HCT116 (cell line): Measurements from ENCODE around the gene MRTFB. TPM values are rescaled to one million over a fixed set of nuclear protein-coding genes. Genes with fewer than 3 reads are reported as not detected.
A peak's percentile ranks its signal among the peaks of the same experiment; 100 is the strongest.

Experiments used
- ATAC-seq: fragments of 200-7000 bp; cut with Tn5 transposase; 2 replicates; pipeline ENCODE4 v1.9.1; 2020; ENCODE audit warnings: mild to moderate bottlenecking, moderate library complexity
- BruUV-seq: library from RNA; stranded (reverse); fragments of 400-500 nt; replicated peaks from 2 replicates; lab custom pipeline; 2021; lab: Mats Ljungman, UMichigan
- CTCF ChIA-PET: fragments of 300-600 bp; sonication (Branson Sonifier 250); formaldehyde crosslinking; loops from one replicate; lab custom pipeline; 2021; ENCODE audit warnings: antibody characterized with exemption; lab: Charles Lee
- POLR2A ChIA-PET: fragments of 300-600, 350-600 bp; sonication (Branson Sonifier 250); formaldehyde crosslinking; loops from one replicate; lab custom pipeline; 2021; ENCODE audit warnings: antibody characterized with exemption; lab: Charles Lee
- RAD21 ChIA-PET, 2 experiments: fragments of 300-600 bp; sonication (Branson Sonifier 250); formaldehyde crosslinking; loops; one replicate each; lab custom pipeline; 2023; ENCODE audit warnings: low total read pairs in 2 of 2; ENCODE audit not compliant: uncharacterized antibody in 2 of 2, unreplicated experiment in 2 of 2, low non-redundant PET in 1 of 2; lab: Charles Lee
- DNase-seq: peaks from one replicate; pipeline ENCODE4 v3.0.0-alpha.2; 2010; ENCODE audit warnings: low read depth, low spot score
- H2AFZ ChIP-seq: fragments of 200-600 bp; shearing (Covaris generic), sonication (generic); 2 replicates; pipeline ENCODE4 v1.6.1; 2017; ENCODE audit warnings: low read depth, mixed run types, mixed read lengths, antibody characterized with exemption, low read length; ENCODE audit not compliant: poor library complexity, severe bottlenecking
- H3K27ac ChIP-seq: 2 replicates; pipeline ENCODE4 v1.5.1; 2012; ENCODE audit warnings: low read depth, low read length
- H3K27me3 ChIP-seq: fragments of 200-600 bp; sonication (generic); 2 replicates; pipeline ENCODE4 v1.6.1; 2016; ENCODE audit warnings: mixed run types, low read length, mixed read lengths; ENCODE audit not compliant: insufficient read depth
- H3K36me3 ChIP-seq, 2 experiments: fragments of 200-500 bp in 1 of 2; fragments of 200-600 bp in 1 of 2; sonication (Bioruptor generic) in 1 of 2; sonication (generic) in 1 of 2; 2 replicates each; pipeline versions ENCODE4 v1.5.1 to v1.6.1; 2014 to 2016; ENCODE audit warnings: low read length in 2 of 2, inconsistent platforms in 1 of 2, mixed read lengths in 1 of 2, mixed run types in 1 of 2; ENCODE audit not compliant: insufficient read depth in 2 of 2, control insufficient read depth in 1 of 2
- H3K4me1 ChIP-seq, 2 experiments: fragments of 200-600 bp in 1 of 2; sonication (generic) in 1 of 2; 2 replicates each; pipeline versions ENCODE4 v1.5.1 to v1.6.1; 2012 to 2017; ENCODE audit warnings: low read length in 2 of 2, inconsistent platforms in 1 of 2, mild to moderate bottlenecking in 1 of 2, mixed read lengths in 1 of 2, mixed run types in 1 of 2, moderate library complexity in 1 of 2; ENCODE audit not compliant: insufficient read depth in 2 of 2, control insufficient read depth in 1 of 2
- H3K4me2 ChIP-seq: fragments of 200-600 bp; sonication (generic); 2 replicates; pipeline ENCODE4 v1.6.1; 2017; ENCODE audit warnings: mixed run types, low read length, mixed read lengths
- H3K4me3 ChIP-seq, 2 experiments: fragments of 200-600 bp in 1 of 2; sonication (generic) in 1 of 2; replicated peaks in 1 of 2; 2 replicates each; pipeline ENCODE4 v1.5.1; 2011 to 2016; ENCODE audit warnings: low read length in 2 of 2, control low read depth in 1 of 2, low read depth in 1 of 2, mild to moderate bottlenecking in 1 of 2, mixed read lengths in 1 of 2, mixed run types in 1 of 2
- H3K79me2 ChIP-seq: fragments of 200-600 bp; sonication (generic); 2 replicates; pipeline ENCODE4 v1.6.1; 2017; ENCODE audit warnings: mild to moderate bottlenecking, mixed run types, low read length, moderate library complexity, mixed read lengths; ENCODE audit not compliant: insufficient read depth
- H3K9ac ChIP-seq: fragments of 200-600 bp; sonication (generic); 2 replicates; pipeline ENCODE4 v1.6.1; 2016; ENCODE audit warnings: low read length, mixed read lengths
- H3K9me2 ChIP-seq: fragments of 200-600 bp; sonication (generic), shearing (Covaris generic); 2 replicates; pipeline ENCODE4 v1.6.1; 2017; ENCODE audit warnings: mixed run types, mild to moderate bottlenecking, moderate library complexity; ENCODE audit not compliant: insufficient read depth
- H3K9me3 ChIP-seq, 2 experiments: fragments of 200-500 bp in 1 of 2; fragments of 200-600 bp in 1 of 2; sonication (Bioruptor generic) in 1 of 2; sonication (generic) in 1 of 2; 2 replicates each; pipeline ENCODE4 v1.6.1; 2014 to 2017; ENCODE audit warnings: low read length in 2 of 2, mixed read lengths in 2 of 2, inconsistent platforms in 1 of 2, low read depth in 1 of 2, mild to moderate bottlenecking in 1 of 2, mixed run types in 1 of 2, moderate library complexity in 1 of 2; ENCODE audit not compliant: control insufficient read depth in 1 of 2, insufficient read depth in 1 of 2
- H4K20me1 ChIP-seq: fragments of 200-600 bp; sonication (generic), shearing (Covaris generic); 2 replicates; pipeline ENCODE4 v1.6.1; 2017; ENCODE audit warnings: mixed run types, mild to moderate bottlenecking, moderate library complexity; ENCODE audit not compliant: insufficient read depth
- ATF3 ChIP-seq: IDR thresholded peaks from 2 replicates; pipeline ENCODE4 v1.6.1; 2012
- CBX3 ChIP-seq: IDR thresholded peaks from 2 replicates; pipeline ENCODE4 v1.6.1; 2012; ENCODE audit warnings: low read depth
- CEBPB ChIP-seq: IDR thresholded peaks from 2 replicates; pipeline ENCODE4 v1.6.1; 2012; ENCODE audit warnings: low read depth
- CTCF ChIP-seq, 3 experiments: fragments of 200-600 bp in 1 of 3; sonication (generic) in 1 of 3; IDR thresholded peaks in 2 of 3; conservative IDR thresholded peaks in 1 of 3; 2 replicates each; pipeline ENCODE4 v1.5.1; 2012 to 2017; ENCODE audit warnings: low read depth in 2 of 3, low read length in 2 of 3, antibody characterized with exemption in 1 of 3, borderline replicate concordance in 1 of 3, control low read depth in 1 of 3, mild to moderate bottlenecking in 1 of 3, mixed read lengths in 1 of 3, mixed run types in 1 of 3, moderate library complexity in 1 of 3; ENCODE audit not compliant: insufficient read depth in 1 of 3
- EGR1 ChIP-seq: IDR thresholded peaks from 2 replicates; pipeline ENCODE4 v1.6.1; 2012; ENCODE audit warnings: low read depth
- ELF1 ChIP-seq: IDR thresholded peaks from 2 replicates; pipeline ENCODE4 v1.6.1; 2012; ENCODE audit warnings: low read depth, borderline replicate concordance
- EZH2 ChIP-seq: fragments of 200-600 bp; sonication (generic); IDR thresholded peaks from 2 replicates; pipeline ENCODE4 v1.6.1; 2017; ENCODE audit warnings: antibody characterized with exemption, mixed run types
- EZH2phosphoT487 ChIP-seq: fragments of 200-600 bp; IDR thresholded peaks from 2 replicates; pipeline ENCODE4 v1.6.1; 2018; ENCODE audit warnings: antibody characterized with exemption, borderline replicate concordance
- JUND ChIP-seq: IDR thresholded peaks from 2 replicates; pipeline ENCODE4 v1.6.1; 2012
- MAX ChIP-seq: IDR thresholded peaks from 2 replicates; pipeline ENCODE4 v1.6.1; 2012
- POLR2A ChIP-seq: IDR thresholded peaks from 2 replicates; pipeline ENCODE4 v1.7.0; 2011; ENCODE audit warnings: borderline replicate concordance; ENCODE audit not compliant: insufficient read depth, insufficient read length; ENCODE audit errors: extremely low read depth
- POLR2AphosphoS5 ChIP-seq: IDR thresholded peaks from 2 replicates; pipeline ENCODE4 v1.6.1; 2011; ENCODE audit warnings: mild to moderate bottlenecking, low read depth, low read length, moderate library complexity
- RAD21 ChIP-seq: IDR thresholded peaks from 2 replicates; pipeline ENCODE4 v1.6.1; 2012; ENCODE audit warnings: low read depth, mild to moderate bottlenecking
- SIN3A ChIP-seq: IDR thresholded peaks from 2 replicates; pipeline ENCODE4 v1.6.1; 2012; ENCODE audit warnings: low read depth
- SP1 ChIP-seq: IDR thresholded peaks from 2 replicates; pipeline ENCODE4 v1.6.1; 2012; ENCODE audit warnings: low read depth
- SRF ChIP-seq: IDR thresholded peaks from 2 replicates; pipeline ENCODE4 v1.6.1; 2012; ENCODE audit warnings: low read depth
- YY1 ChIP-seq: IDR thresholded peaks from 2 replicates; pipeline ENCODE4 v1.6.1; 2011; ENCODE audit warnings: low read length, low read depth, moderate library complexity, mild to moderate bottlenecking; ENCODE audit not compliant: insufficient replicate concordance; ENCODE audit errors: extremely low read depth
- ZBTB33 ChIP-seq: IDR thresholded peaks from 2 replicates; pipeline ENCODE4 v1.6.1; 2011; ENCODE audit warnings: mild to moderate bottlenecking, low read length, moderate library complexity; ENCODE audit not compliant: insufficient replicate concordance; ENCODE audit errors: extremely low read depth
- ZFX ChIP-seq: fragments of 450-650 bp; IDR thresholded peaks from 2 replicates; pipeline ENCODE4 v1.6.1; 2017
- ZNF274 ChIP-seq: fragments of 200-500 bp; sonication (Bioruptor generic); IDR thresholded peaks from 2 replicates; pipeline ENCODE4 v1.6.1; 2014; ENCODE audit warnings: mild to moderate bottlenecking, low read depth, low read length, inconsistent platforms
- intact Hi-C: fragments of 100-400 bp; cut with micrococcal nuclease; formaldehyde crosslinking; loops from 2 replicates; pipeline ENCODE4 v1.10.0; 2022
- total RNA-seq: library from RNA; stranded (reverse); gene quantifications from one replicate; pipeline ENCODE4 v1.2.1, GENCODE V29; 2021; ENCODE audit not compliant: unreplicated experiment

Gene MRTFB
- total RNA-seq, 1 experiment from 2014 or later, result 39.0 TPM

- RAD21 ChIA-PET, result no interaction called here
- ATAC-seq (peak; percentile 40), DNase-seq (no peak)
- no peaks in the 10 kb centered on the region for H3K27me3 ChIP-seq
- H3K9ac ChIP-seq, result peak overlapping the region; percentile 64
- peaks cover 99% of the 10 kb centered on the region for H3K79me2 ChIP-seq
- no peaks in the 10 kb centered on the region for H4K20me1 ChIP-seq
- H3K4me1 ChIP-seq, result peaks cover 47 to 70% of the 10 kb centered on the region in 2 experiments
- H3K27ac ChIP-seq, result peak overlapping the region; percentile 74
- POLR2A ChIA-PET, result no interaction called here
- H3K36me3 ChIP-seq, result no peaks in the 10 kb centered on the region
- no peak overlapping the region for H2AFZ ChIP-seq
- TF ChIP-seq CBX3, result no peak
- no peak for TF ChIP-seq SIN3A
- no peak for TF ChIP-seq SRF
- no peak for TF ChIP-seq POLR2AphosphoS5
- no peak for TF ChIP-seq ZFX
- TF ChIP-seq CTCF (IDR thresholded peaks at IDR 0.05 in 2 of 3, conservative IDR thresholded peaks at IDR 0.05 in 1 of 3; ENCODE audit: borderline replicate concordance in 1 of 3, insufficient read depth in 1 of 3, low read depth in 2 of 3, low read length in 2 of 3), result peak in 1 of 3 experiments; percentile 16; a peak in 1 of 6 replicates
- peak; percentile 59 for TF ChIP-seq SP1
- TF ChIP-seq POLR2A, result no peak
- TF ChIP-seq RAD21, result no peak
- TF ChIP-seq ELF1, result no peak
- peak; percentile 46; the same call in 1 of the 2 replicates for TF ChIP-seq MAX
- no peak for TF ChIP-seq ZBTB33
- TF ChIP-seq EGR1, result no peak
- TF ChIP-seq YY1, result no peak
- TF ChIP-seq ZNF274, result no peak
- no peak for TF ChIP-seq EZH2
- no peak for TF ChIP-seq ATF3
- no peak for TF ChIP-seq EZH2phosphoT487
- no peak for TF ChIP-seq CEBPB
- TF ChIP-seq JUND, result no peak
- peak overlapping the region; percentile 7 to 37; a peak in 3 of 4 replicates for H3K4me3 ChIP-seq
- intact Hi-C loops, result no loop called here
- CTCF ChIA-PET, result interaction anchor here (2.4 kb wide), 1 partner anchor 390 kb away, joined by 7 read pairs; the partner anchor contains the start of gene ERCC4
- peak overlapping the region; percentile 77 for H3K4me2 ChIP-seq
- BruUV-seq, result no TSS peak
- H3K9me3 ChIP-seq, result no peaks in the 10 kb centered on the region
- no peaks in the 10 kb centered on the region for H3K9me2 ChIP-seq
Measured at GRCh38 chr16:14309001-14309886, 238.1 kb downstream of the MRTFB start.
